ENCODE results near the gene CLRN2. TPM values are rescaled to one million over a fixed set of nuclear protein-coding genes. Genes with fewer than 3 reads are reported as not detected.

The CLRN2 gene
- total and polyA plus RNA-seq, 10 of the 15 experiments (the other 5 are each of a cell fraction or from before 2014, with no cell fraction given): not detected

DNA sequence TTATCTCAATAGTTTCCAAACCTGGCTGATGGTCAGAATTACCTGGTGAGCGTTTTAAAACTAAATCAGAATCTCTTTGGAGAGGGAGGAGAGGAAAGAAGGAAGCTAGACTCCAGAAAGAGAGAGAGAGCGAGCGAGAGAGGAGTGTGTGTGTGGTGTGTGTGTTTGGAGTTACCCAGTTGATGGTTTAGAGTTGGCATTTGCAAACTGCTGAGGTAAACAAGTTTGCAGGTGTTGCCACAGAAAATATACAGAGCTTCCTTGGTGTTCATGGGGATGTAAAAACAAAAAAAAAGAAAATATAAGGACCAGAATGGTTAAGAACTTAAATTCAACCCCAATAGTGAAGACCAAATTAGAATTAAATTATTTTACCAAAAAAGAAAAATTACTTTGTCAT is 35.6 kb downstream of the CLRN2 start:
- in situ Hi-C loops (cut with MboI): loop anchor here (10.0 kb wide), 1 partner anchor 814 kb away; no protein-coding TSS in a partner anchor
- BruUV-seq (replicated peaks): no TSS peak

DNA sequence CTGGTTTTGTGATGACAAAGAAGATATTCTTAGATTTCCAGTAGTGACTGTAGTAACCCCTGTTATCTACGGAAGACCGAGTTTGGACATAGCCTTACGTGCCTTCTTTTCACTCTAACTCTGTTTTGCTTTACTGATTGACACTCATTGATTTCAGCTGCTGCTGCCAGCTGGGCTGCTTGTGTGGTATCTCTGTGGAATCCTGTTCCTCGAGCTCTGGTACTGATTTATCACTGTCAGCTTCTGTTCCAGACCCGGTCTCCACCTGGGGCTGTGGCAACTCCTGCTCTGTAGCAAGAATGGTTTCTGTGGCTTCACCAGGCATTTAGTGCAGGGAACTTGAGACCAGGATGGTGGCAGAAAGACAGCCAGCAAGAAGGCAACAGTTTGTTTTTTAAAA is 37.5 kb downstream of the CLRN2 start:
- ATAC-seq (no peak), FAIRE-seq (no peak), DNase-seq (ENCODE audit: low read depth, low spot score) (no peak)
- CTCF ChIA-PET: interaction anchor here (0.9 to 1.4 kb wide), 4 partner anchors 80 to 265 kb away, joined by 3 to 5 read pairs (median 4); no protein-coding TSS in a partner anchor
- no peak overlapping the region for H3K27ac ChIP-seq (ENCODE audit: control insufficient read depth, insufficient read depth)
- intact Hi-C loops (cut with micrococcal nuclease; ENCODE audit: unreplicated experiment): no loop called here
- H3K9ac ChIP-seq (ENCODE audit: control insufficient read depth, insufficient read depth, low read length): no peak overlapping the region
- SMC1A ChIA-PET (ENCODE audit: uncharacterized antibody, unreplicated experiment): interaction anchor here (1.0 to 2.6 kb wide), 3 partner anchors 10 to 143 kb away, joined by 3 to 10 read pairs (median 3); no protein-coding TSS in a partner anchor
- no peak overlapping the region; the same call in 1 of the 2 replicates for H2AFZ ChIP-seq (ENCODE audit: control insufficient read depth, low read depth, low read length)
- in situ Hi-C loops (cut with MboI): loop anchor here (10.0 kb wide), 1 partner anchor 812 kb away; no protein-coding TSS in a partner anchor
- H3K36me3 ChIP-seq (ENCODE audit: control insufficient read depth in 2 of 2, insufficient read depth in 2 of 2, low read length in 1 of 2): no peaks in the 10 kb centered on the region
- H3K4me3 ChIP-seq: no peak overlapping the region
- no peaks in the 10 kb centered on the region for H4K20me1 ChIP-seq (ENCODE audit: control insufficient read depth, insufficient read depth)
- H3K79me2 ChIP-seq (ENCODE audit: control insufficient read depth, insufficient read depth, low read length): no peaks in the 10 kb centered on the region
- H3K4me1 ChIP-seq (ENCODE audit: control insufficient read depth, insufficient read depth, low read length): no peaks in the 10 kb centered on the region
- H3K27me3 ChIP-seq (replicated peaks in 1 of 2; ENCODE audit: control insufficient read depth in 2 of 2, insufficient read depth in 2 of 2, low read length in 1 of 2): no peaks in the 10 kb centered on the region
- 0% methylated on average over 5 of the region's 5 CpGs for WGBS (ENCODE audit: insufficient coverage, insufficient replicate concordance, low lambda C conversion rate, missing lambda C conversion rate)
- POLR2A ChIA-PET: no interaction called here
- H3K4me2 ChIP-seq (ENCODE audit: control insufficient read depth, insufficient read depth): no peak overlapping the region
- no peaks in the 10 kb centered on the region for H3K9me3 ChIP-seq (replicated peaks; ENCODE audit: control insufficient read depth, insufficient read depth, low read length)
- RAD21 ChIA-PET (ENCODE audit: unreplicated experiment): no interaction called here
- no TSS peak for BruUV-seq (replicated peaks)
- no peak for TF ChIP-seq ESRRA (IDR thresholded peaks at IDR 0.05; ENCODE audit: low read length)
- TF ChIP-seq, protein P1, sequence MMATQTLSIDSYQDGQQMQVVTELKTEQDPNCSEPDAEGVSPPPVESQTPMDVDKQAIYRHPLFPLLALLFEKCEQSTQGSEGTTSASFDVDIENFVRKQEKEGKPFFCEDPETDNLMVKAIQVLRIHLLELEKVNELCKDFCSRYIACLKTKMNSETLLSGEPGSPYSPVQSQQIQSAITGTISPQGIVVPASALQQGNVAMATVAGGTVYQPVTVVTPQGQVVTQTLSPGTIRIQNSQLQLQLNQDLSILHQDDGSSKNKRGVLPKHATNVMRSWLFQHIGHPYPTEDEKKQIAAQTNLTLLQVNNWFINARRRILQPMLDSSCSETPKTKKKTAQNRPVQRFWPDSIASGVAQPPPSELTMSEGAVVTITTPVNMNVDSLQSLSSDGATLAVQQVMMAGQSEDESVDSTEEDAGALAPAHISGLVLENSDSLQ (IDR thresholded peaks at IDR 0.05): peak; percentile 75

More for the DNA sequence above, 35.6 kb downstream of the CLRN2 start:
- POLR2A ChIA-PET: no interaction called here
- no peak overlapping the region for H3K27ac ChIP-seq (ENCODE audit: control insufficient read depth, insufficient read depth)
- FAIRE-seq: no peak
- H3K4me3 ChIP-seq: no peak overlapping the region
- DNase-seq (ENCODE audit: low read depth, low spot score): no peak
- SMC1A ChIA-PET (ENCODE audit: uncharacterized antibody, unreplicated experiment): interaction anchor here (0.9 to 7.0 kb wide), 4 partner anchors 23 to 257 kb away, joined by 3 to 68 read pairs (median 23); partner anchors contain the start of genes DCAF16 and NCAPG
- intact Hi-C loops (cut with micrococcal nuclease; ENCODE audit: unreplicated experiment): no loop called here
- TF ChIP-seq, protein P2, sequence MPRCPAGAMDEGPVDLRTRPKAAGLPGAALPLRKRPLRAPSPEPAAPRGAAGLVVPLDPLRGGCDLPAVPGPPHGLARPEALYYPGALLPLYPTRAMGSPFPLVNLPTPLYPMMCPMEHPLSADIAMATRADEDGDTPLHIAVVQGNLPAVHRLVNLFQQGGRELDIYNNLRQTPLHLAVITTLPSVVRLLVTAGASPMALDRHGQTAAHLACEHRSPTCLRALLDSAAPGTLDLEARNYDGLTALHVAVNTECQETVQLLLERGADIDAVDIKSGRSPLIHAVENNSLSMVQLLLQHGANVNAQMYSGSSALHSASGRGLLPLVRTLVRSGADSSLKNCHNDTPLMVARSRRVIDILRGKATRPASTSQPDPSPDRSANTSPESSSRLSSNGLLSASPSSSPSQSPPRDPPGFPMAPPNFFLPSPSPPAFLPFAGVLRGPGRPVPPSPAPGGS (IDR thresholded peaks at IDR 0.05; ENCODE audit: borderline replicate concordance, insufficient read depth, low read depth, low read length, poor library complexity, severe bottlenecking): no peak
- no peak for TF ChIP-seq SMC3 (IDR thresholded peaks at IDR 0.05; ENCODE audit: borderline replicate concordance, low read length)
- H4K20me1 ChIP-seq (ENCODE audit: control insufficient read depth, insufficient read depth): no peaks in the 10 kb centered on the region
- H3K9me3 ChIP-seq (replicated peaks; ENCODE audit: control insufficient read depth, insufficient read depth, low read length): no peaks in the 10 kb centered on the region
- H2AFZ ChIP-seq (ENCODE audit: control insufficient read depth, low read depth, low read length): no peak overlapping the region
- ATAC-seq: no peak
- H3K4me2 ChIP-seq (ENCODE audit: control insufficient read depth, insufficient read depth): no peak overlapping the region
- RAD21 ChIA-PET (ENCODE audit: unreplicated experiment): interaction anchor here (5.0 kb wide), 1 partner anchor 257 kb away, joined by 63 read pairs; the partner anchor contains the start of genes DCAF16 and NCAPG
- no peaks in the 10 kb centered on the region for H3K27me3 ChIP-seq (replicated peaks in 1 of 2; ENCODE audit: control insufficient read depth in 2 of 2, insufficient read depth in 2 of 2, low read length in 1 of 2)
- H3K36me3 ChIP-seq (ENCODE audit: control insufficient read depth in 2 of 2, insufficient read depth in 2 of 2, low read length in 1 of 2): no peaks in the 10 kb centered on the region
- no peaks in the 10 kb centered on the region for H3K79me2 ChIP-seq (ENCODE audit: control insufficient read depth, insufficient read depth, low read length)
- 87% methylated on average over 3 of the region's 3 CpGs for WGBS (ENCODE audit: insufficient coverage, insufficient replicate concordance, low lambda C conversion rate, missing lambda C conversion rate)
- H3K9ac ChIP-seq (ENCODE audit: control insufficient read depth, insufficient read depth, low read length): no peak overlapping the region
- no peaks in the 10 kb centered on the region for H3K4me1 ChIP-seq (ENCODE audit: control insufficient read depth, insufficient read depth, low read length)
- CTCF ChIA-PET: interaction anchor here (1.2 to 5.1 kb wide), 4 partner anchors 25 to 266 kb away, joined by 3 to 93 read pairs (median 37); partner anchors contain the start of genes DCAF16 and NCAPG

Measured in GM12878 (cell line).